Urinary bladder (tissue), 4 donors: ENCODE measurements around the gene ENPP7. TPM values are rescaled to one million over a fixed set of nuclear protein-coding genes. Genes with fewer than 3 reads are reported as not detected.

Experiments used
- DNase-seq: peaks from one replicate; pipeline ENCODE4 v3.0.0-alpha.2; 2015; ENCODE audit errors: extremely low spot score
- H3K27ac ChIP-seq: one replicate; pipeline ENCODE4 v1.5.1; 2013; ENCODE audit warnings: low read depth, mild to moderate bottlenecking, moderate library complexity
- H3K36me3 ChIP-seq: one replicate; pipeline ENCODE4 v1.6.1; 2013; ENCODE audit warnings: mild to moderate bottlenecking, moderate library complexity; ENCODE audit not compliant: insufficient read depth
- H3K4me1 ChIP-seq: one replicate; pipeline ENCODE4 v1.6.1; 2013; ENCODE audit warnings: mild to moderate bottlenecking, moderate library complexity; ENCODE audit not compliant: insufficient read depth
- H3K4me3 ChIP-seq: one replicate; pipeline ENCODE4 v1.5.1; 2013; ENCODE audit warnings: low read depth, low read length
- WGBS: extraction: QIAGEN DNeasy Blood & Tissue Kit; methylation state at CpG from one replicate; pipeline ENCODE4 v1.1.7; 2013; 5-methylcytosine and 5-hydroxymethylcytosine counted together
- polyA plus RNA-seq: library from polyadenylated mRNA; stranded (reverse); fragments of 200-250 nt; gene quantifications from one replicate; pipeline ENCODE4 v1.2.3, GENCODE V29; 2013
- total RNA-seq: library from RNA; depleted of rRNA; stranded (reverse); fragments of >200 nt; gene quantifications from one replicate; pipeline ENCODE4 v1.2.3, GENCODE V29; 2014
- donor health status: healthy with polysubstance abuse.
- donor health status: healthy.

The ENPP7 gene
- total and polyA plus RNA-seq, 2 donors = not detected

- Histone ChIP-seq H3K4me1 (no peaks in the 10 kb centered on the region), H3K4me3 (peak within 1 kb of the TSS; percentile 66), H3K36me3 (no peaks in the 10 kb centered on the region), H3K27ac (no peak within 1 kb of the TSS)
- 2% methylated on average over 96 of the region's 96 CpGs for WGBS
- DNase-seq = no peak
Measured at GRCh38 chr17:79777894-79778503, 47.3 kb downstream of the ENPP7 start, which contains the start of gene CBX2. Gene CBX2 (plus strand): TSS chr17:79778148. CDS start chr17:79778236, 88 bp downstream.

- peak overlapping the region; percentile 66 for H3K4me3 ChIP-seq
- H3K4me1 ChIP-seq = no peaks in the 10 kb centered on the region
- H3K27ac ChIP-seq = no peak overlapping the region
- WGBS = 2% methylated on average over 49 of the region's 49 CpGs
- H3K36me3 ChIP-seq = no peaks in the 10 kb centered on the region
- DNase-seq = no peak
Measured at GRCh38 chr17:79778504-79779083, 47.9 kb downstream of the ENPP7 start.

GRCh38 chr17:79779084-79779529, 48.4 kb downstream of the ENPP7 start:
- H3K27ac ChIP-seq = no peak overlapping the region
- H3K4me1 ChIP-seq = no peaks in the 10 kb centered on the region
- no peaks in the 10 kb centered on the region for H3K36me3 ChIP-seq
- DNase-seq = no peak
- WGBS = 33% methylated on average over 17 of the region's 17 CpGs
- H3K4me3 ChIP-seq = no peak overlapping the region

- no peak for DNase-seq
Measured at GRCh38 chr17:79779661-79780365, 49.1 kb downstream of the ENPP7 start.

GRCh38 chr17:79781012-79781650, 50.4 kb downstream of the ENPP7 start:
- DNase-seq = no peak
- WGBS = 87% methylated on average over 12 of the region's 12 CpGs
- H3K4me3 ChIP-seq = no peak overlapping the region
- H3K4me1 ChIP-seq = no peaks in the 10 kb centered on the region
- no peak overlapping the region for H3K27ac ChIP-seq
- H3K36me3 ChIP-seq = no peaks in the 10 kb centered on the region

More at GRCh38 chr17:79779661-79780365, 49.1 kb downstream of the ENPP7 start:
- Histone ChIP-seq H3K4me3 (no peak overlapping the region), H3K27ac (no peak overlapping the region), H3K36me3 (no peaks in the 10 kb centered on the region), H3K4me1 (no peaks in the 10 kb centered on the region)
- WGBS = 84% methylated on average over 10 of the region's 10 CpGs

- no peaks in the 10 kb centered on the region for H3K36me3 ChIP-seq
- WGBS = 86% methylated on average over 27 of the region's 27 CpGs
- no peaks in the 10 kb centered on the region for H3K4me1 ChIP-seq
- no peak overlapping the region for H3K4me3 ChIP-seq
- no peak for DNase-seq
- no peak overlapping the region for H3K27ac ChIP-seq
Measured at GRCh38 chr17:79781736-79782575, 51.2 kb downstream of the ENPP7 start.

GRCh38 chr17:79783891-79784290, 53.1 kb downstream of the ENPP7 start:
- 96% methylated on average over 18 of the region's 18 CpGs for WGBS
- Histone ChIP-seq H3K4me3 (no peak overlapping the region), H3K36me3 (no peaks in the 10 kb centered on the region), H3K4me1 (no peaks in the 10 kb centered on the region), H3K27ac (no peak overlapping the region)
- no peak for DNase-seq

- Histone ChIP-seq H3K4me3 (no peak overlapping the region), H3K4me1 (no peaks in the 10 kb centered on the region), H3K27ac (no peak overlapping the region), H3K36me3 (no peaks in the 10 kb centered on the region)
- no peak for DNase-seq
- WGBS = 95% methylated on average over 31 of the region's 31 CpGs
Measured at GRCh38 chr17:79784353-79785016, 53.7 kb downstream of the ENPP7 start.

GRCh38 chr17:79785017-79785899, 54.5 kb downstream of the ENPP7 start:
- H3K4me3 ChIP-seq = no peak overlapping the region
- no peak overlapping the region for H3K27ac ChIP-seq
- DNase-seq = no peak
- 96% methylated on average over 17 of the region's 17 CpGs for WGBS
- H3K36me3 ChIP-seq = no peaks in the 10 kb centered on the region
- H3K4me1 ChIP-seq = no peaks in the 10 kb centered on the region

- no peaks in the 10 kb centered on the region for H3K4me1 ChIP-seq
- no peaks in the 10 kb centered on the region for H3K36me3 ChIP-seq
- no peak overlapping the region for H3K27ac ChIP-seq
- H3K4me3 ChIP-seq = no peak overlapping the region
- DNase-seq = no peak
- WGBS = 91% methylated on average over 15 of the region's 15 CpGs
Measured at GRCh38 chr17:79785900-79786810, 55.4 kb downstream of the ENPP7 start.

GRCh38 chr17:79786930-79787643, 56.3 kb downstream of the ENPP7 start:
- Histone ChIP-seq H3K27ac (no peak overlapping the region), H3K4me3 (no peak overlapping the region), H3K36me3 (no peaks in the 10 kb centered on the region), H3K4me1 (no peaks in the 10 kb centered on the region)
- no peak for DNase-seq
- whole genome bisulfite sequencing = 92% methylated on average over 12 of the region's 12 CpGs
